Pancreas (tissue), 10 donors: ENCODE results near the gene RTL5. TPM values are rescaled to one million over a fixed set of nuclear protein-coding genes. Genes with fewer than 3 reads are reported as not detected.

Experiments used
- ATAC-seq, 4 donors: fragments of 200-7000 bp; cut with Tn5 transposase; one replicate each; pipeline versions ENCODE4 v1.8.0 to v1.9.1; 2020; ENCODE audit warnings: mild to moderate bottlenecking in 4 of 4, moderate library complexity in 4 of 4
- DNase-seq, 6 donors: peaks; one replicate each; pipeline ENCODE4 v3.0.0-alpha.2; 2020
- FAIRE-seq: peaks from 2 replicates; lab custom pipeline; 2012; peaks lifted over from hg19 to GRCh38; lab: Jason Lieb, UNC
- H3K27ac ChIP-seq, 4 donors: fragments of 200-600 bp; sonication (generic); 1 replicate in 3 of 4; 2 replicates in 1 of 4; pipeline versions ENCODE4 v1.5.0 to v1.8.0; 2020
- H3K27me3 ChIP-seq, 4 donors: fragments of 200-600 bp; one replicate each; pipeline ENCODE4 v1.8.0; 2021
- H3K36me3 ChIP-seq, 3 donors: fragments of 200-600 bp; sonication (generic) in 1 of 3; one replicate each; pipeline versions ENCODE4 v1.5.0 to v1.8.0; 2020 to 2021
- H3K4me1 ChIP-seq, 3 donors: fragments of 200-600 bp; one replicate each; pipeline ENCODE4 v1.8.0; 2021
- H3K4me3 ChIP-seq, 4 donors: fragments of 200-600 bp; sonication (generic) in 2 of 4; one replicate each; pipeline versions ENCODE4 v1.5.0 to v1.8.0; 2020 to 2021
- H3K9me3 ChIP-seq, 4 donors: fragments of 200-600 bp; one replicate each; pipeline ENCODE4 v1.8.0; 2021
- WGBS, 2 donors: extraction: QIAGEN DNeasy Blood & Tissue Kit; methylation state at CpG; one replicate each; pipeline ENCODE4 v1.1.7; 2013; 5-methylcytosine and 5-hydroxymethylcytosine counted together
- intact Hi-C, 3 donors: fragments of 100-400 bp; cut with DNase I; formaldehyde crosslinking; loops; one replicate each; pipeline versions ENCODE4 v1.11.1 to v1.14.2; 2022
- polyA plus RNA-seq, 2 donors: library from polyadenylated mRNA; stranded (reverse); fragments of 200-250 nt; gene quantifications; one replicate each; pipeline ENCODE4 v1.2.3, GENCODE V29; 2013
- total RNA-seq, 6 donors: library from RNA; stranded (reverse); fragmentation: NEBNext Ultra II Directional in 4 of 6; extraction: Animal tissue kit (Norgen Biotek cat#: 25700) in 4 of 6; gene quantifications; one replicate each; pipeline versions ENCODE4 v1.2.1 to v1.2.4, GENCODE V29; 2021 to 2023
- TF ChIP-seq, protein P1 (sequence below), 4 donors: fragments of 200-600 bp; sonication (generic) in 3 of 4; IDR thresholded peaks; one replicate each; pipeline versions ENCODE4 v1.5.0 to v1.8.0; 2021; ENCODE audit warnings: antibody characterized with exemption in 4 of 4
- donor health status: healthy with polysubstance abuse.
- donor health status: DM: no; HTN: no; CAD: no; lungs with moderate emphysema.
- donor health status: DM: no; HTN: no; CAD: no.
- donor health status: control.
- donor health status: control.
- donor health status: Bipolar disorder and iron deficiency.
- donor health status: DM: yes; HTN: yes; CAD: no.
- donor health status: DM: no; HTN: no; CAD: no.
- donor health status: DM: no; HTN: no; CAD: no.
- donor health status: DM: yes; HTN: yes; CAD: no.

RTL5 gene
- total and polyA plus RNA-seq, 8 donors = 0.51 to 8.6 (median 2.3) TPM

DNA sequence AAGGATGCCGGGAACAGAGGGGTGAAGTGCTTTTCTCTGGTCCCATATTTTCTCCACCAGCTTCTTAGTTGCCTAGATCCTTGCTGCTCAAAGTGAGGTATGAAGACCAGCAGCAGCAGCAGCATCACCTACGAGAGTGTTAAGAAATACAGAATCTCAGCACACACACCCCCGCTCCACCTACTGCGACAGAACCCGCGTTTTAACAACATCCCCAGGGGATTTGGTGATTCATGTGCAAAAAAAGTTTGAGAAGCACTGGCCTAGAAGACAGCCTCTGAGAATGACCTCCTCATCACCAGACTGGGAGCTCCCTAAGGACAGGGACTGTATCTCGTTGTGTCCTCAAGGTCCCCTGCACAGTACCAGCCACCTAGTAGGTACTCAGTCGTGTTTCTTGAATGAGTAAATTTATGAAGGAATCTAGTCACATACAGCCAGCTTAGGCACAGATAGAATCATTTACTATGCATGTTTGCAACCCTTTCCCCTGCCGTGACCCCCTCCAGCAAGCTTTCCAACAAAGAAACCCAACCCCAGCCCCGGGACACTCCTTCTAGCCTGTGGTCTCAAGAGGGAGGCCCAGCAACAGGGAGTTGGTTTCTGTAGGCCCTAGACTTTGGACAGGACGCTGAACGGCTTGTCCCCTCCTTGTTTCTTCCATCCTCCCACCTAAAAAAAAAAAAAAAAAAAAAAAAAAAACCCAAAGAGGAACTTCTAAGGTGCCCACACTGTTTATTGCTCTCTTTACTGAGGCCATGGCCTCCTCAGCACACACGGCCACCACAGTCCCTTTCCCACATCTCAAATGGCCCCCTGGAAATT is 21.5 kb downstream of the RTL5 start:
- FAIRE-seq = no peak
- H3K4me1 ChIP-seq = no peaks in the 10 kb centered on the region
- H3K9me3 ChIP-seq = no peaks in the 10 kb centered on the region
- no peak overlapping the region for H3K4me3 ChIP-seq
- H3K27me3 ChIP-seq = no peaks in the 10 kb centered on the region
- no peak for ATAC-seq
- no peaks in the 10 kb centered on the region for H3K36me3 ChIP-seq
- intact Hi-C loops = no loop called here
- TF ChIP-seq, protein P1, sequence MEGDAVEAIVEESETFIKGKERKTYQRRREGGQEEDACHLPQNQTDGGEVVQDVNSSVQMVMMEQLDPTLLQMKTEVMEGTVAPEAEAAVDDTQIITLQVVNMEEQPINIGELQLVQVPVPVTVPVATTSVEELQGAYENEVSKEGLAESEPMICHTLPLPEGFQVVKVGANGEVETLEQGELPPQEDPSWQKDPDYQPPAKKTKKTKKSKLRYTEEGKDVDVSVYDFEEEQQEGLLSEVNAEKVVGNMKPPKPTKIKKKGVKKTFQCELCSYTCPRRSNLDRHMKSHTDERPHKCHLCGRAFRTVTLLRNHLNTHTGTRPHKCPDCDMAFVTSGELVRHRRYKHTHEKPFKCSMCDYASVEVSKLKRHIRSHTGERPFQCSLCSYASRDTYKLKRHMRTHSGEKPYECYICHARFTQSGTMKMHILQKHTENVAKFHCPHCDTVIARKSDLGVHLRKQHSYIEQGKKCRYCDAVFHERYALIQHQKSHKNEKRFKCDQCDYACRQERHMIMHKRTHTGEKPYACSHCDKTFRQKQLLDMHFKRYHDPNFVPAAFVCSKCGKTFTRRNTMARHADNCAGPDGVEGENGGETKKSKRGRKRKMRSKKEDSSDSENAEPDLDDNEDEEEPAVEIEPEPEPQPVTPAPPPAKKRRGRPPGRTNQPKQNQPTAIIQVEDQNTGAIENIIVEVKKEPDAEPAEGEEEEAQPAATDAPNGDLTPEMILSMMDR (IDR thresholded peaks at IDR 0.05) = no peak
- H3K27ac ChIP-seq = no peak overlapping the region
- peak in 1 of 6 donors; percentile 18 for DNase-seq
- 58 to 71% methylated on average over 13 of the region's 13 CpGs for WGBS, 2 donors

DNA sequence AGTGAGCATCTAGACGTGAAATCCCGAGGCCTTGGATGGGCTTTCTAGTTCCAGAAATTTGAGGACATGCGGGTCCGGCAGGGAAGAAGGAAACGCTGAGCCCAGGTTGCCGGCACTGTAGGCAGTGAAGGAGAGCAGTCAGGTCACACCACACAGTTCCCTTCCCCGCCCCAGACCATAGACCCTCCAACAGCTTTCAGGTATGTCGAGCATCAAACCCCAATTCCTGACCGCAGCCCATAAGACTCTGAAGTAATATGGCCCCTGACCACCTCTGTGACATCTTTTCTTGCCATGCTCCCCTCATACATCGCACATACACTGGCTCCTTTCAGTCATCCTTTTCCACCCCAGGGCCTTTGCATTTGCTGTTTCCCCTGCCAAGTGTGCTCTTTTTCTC is 23.0 kb downstream of the RTL5 start:
- H3K36me3 ChIP-seq = no peaks in the 10 kb centered on the region
- DNase-seq (peak in 1 of 6 donors; percentile 23), ATAC-seq (no peak), FAIRE-seq (no peak)
- no peak overlapping the region for H3K27ac ChIP-seq
- intact Hi-C loops = no loop called here
- H3K27me3 ChIP-seq = no peaks in the 10 kb centered on the region
- no peaks in the 10 kb centered on the region for H3K9me3 ChIP-seq
- 89 to 95% methylated on average over 10 of the region's 10 CpGs for WGBS, 2 donors
- TF ChIP-seq, protein P1 (IDR thresholded peaks at IDR 0.05) = no peak
- H3K4me1 ChIP-seq = no peaks in the 10 kb centered on the region
- H3K4me3 ChIP-seq = no peak overlapping the region

DNA sequence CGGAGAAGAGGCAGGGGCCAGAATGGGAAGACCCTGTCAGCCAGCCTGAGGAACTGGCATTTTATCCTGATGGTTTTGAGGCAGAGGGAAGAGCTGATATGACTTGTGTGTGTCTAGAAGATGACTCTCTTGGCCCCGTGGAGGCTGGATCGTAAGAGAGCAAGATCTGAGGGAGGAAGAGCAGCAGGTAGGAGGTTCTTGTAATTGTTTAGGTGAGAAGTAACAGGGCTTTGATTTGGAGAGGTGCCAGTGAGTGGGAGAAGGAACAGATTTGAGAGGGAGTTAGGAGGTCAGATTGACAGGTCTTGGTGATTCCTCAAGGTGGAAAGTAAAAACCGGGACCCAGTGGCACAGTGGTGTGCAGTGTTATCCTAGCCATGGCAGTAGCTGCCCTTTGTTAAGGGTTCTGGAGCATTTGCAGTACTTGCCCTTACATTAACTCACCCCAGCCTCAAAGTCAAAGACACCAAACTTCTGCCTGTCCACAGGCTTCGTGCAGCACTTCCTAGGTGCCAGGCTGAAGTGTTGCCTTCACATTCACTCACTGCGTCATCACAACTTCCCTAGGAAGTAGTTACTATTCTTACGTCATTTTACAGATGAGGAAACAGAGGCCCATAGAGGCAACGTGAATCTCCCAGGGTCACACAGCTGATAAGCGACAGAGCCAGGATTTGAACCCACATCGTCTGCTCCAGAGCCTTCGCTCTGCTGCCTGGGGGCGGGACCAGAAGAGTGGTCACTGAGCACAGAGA is 23.7 kb downstream of the RTL5 start:
- TF ChIP-seq, protein P1 (IDR thresholded peaks at IDR 0.05) = no peak
- Histone ChIP-seq H3K4me1 (no peaks in the 10 kb centered on the region), H3K9me3 (no peaks in the 10 kb centered on the region), H3K27ac (no peak overlapping the region), H3K4me3 (no peak overlapping the region), H3K36me3 (no peaks in the 10 kb centered on the region), H3K27me3 (peaks cover 0 to 1% (median 0%) of the 10 kb centered on the region in 4 donors)
- DNase-seq (peak in 1 of 6 donors; percentile 29), FAIRE-seq (no peak), ATAC-seq (no peak)
- WGBS, 2 donors = 72 to 81% methylated on average over 12 of the region's 12 CpGs
- intact Hi-C loops = no loop called here

DNA sequence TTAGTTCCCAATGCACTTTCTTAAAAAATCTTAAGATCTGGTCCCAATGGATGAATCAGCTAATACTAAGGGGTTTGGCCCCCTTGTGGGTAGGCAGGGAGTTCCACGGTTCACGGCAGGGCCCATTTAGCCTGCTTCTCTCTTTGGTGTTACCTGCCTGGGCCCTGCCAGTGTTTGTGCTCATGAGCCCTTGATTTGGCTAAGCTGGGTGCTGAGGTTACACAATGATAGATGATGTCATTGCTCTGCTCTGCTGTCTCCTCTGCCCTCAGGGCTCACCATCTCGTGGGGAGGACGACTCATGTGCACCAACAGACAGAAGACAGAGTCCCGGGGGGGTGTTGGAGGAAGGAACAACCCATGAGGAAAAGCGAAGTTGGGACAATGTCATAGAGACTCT is 24.4 kb downstream of the RTL5 start:
- Histone ChIP-seq H3K9me3 (no peaks in the 10 kb centered on the region), H3K27ac (no peak overlapping the region), H3K27me3 (peaks cover 0 to 4% (median 0%) of the 10 kb centered on the region in 4 donors), H3K36me3 (no peaks in the 10 kb centered on the region), H3K4me1 (no peaks in the 10 kb centered on the region), H3K4me3 (no peak overlapping the region)
- ATAC-seq = no peak
- TF ChIP-seq, protein P1 (IDR thresholded peaks at IDR 0.05) = no peak
- peak in 1 of 6 donors; percentile 24 for DNase-seq
- intact Hi-C loops = no loop called here
- 66 to 74% methylated on average over 6 of the region's 6 CpGs for WGBS, 2 donors
- FAIRE-seq = no peak
